Vagina (tissue), 2 donors: ENCODE measurements around the gene TGFBR3.

Source experiments
- POLR2A ChIP-seq, 2 donors: fragments of 450-650 bp; IDR thresholded peaks; one replicate each; pipeline ENCODE4 v1.6.1; 2017; ENCODE audit warnings: antibody characterized with exemption in 2 of 2, mild to moderate bottlenecking in 2 of 2, moderate library complexity in 2 of 2
- TF ChIP-seq, protein P1 (sequence below), 3 experiments: fragments of 450-650 bp in 2 of 3; fragments of 200-600 bp in 1 of 3; sonication (generic) in 1 of 3; IDR thresholded peaks; one replicate each; pipeline ENCODE4 v1.5.1; 2017 to 2019; ENCODE audit warnings: antibody characterized with exemption in 3 of 3, mild to moderate bottlenecking in 2 of 3, moderate library complexity in 2 of 3

DNA sequence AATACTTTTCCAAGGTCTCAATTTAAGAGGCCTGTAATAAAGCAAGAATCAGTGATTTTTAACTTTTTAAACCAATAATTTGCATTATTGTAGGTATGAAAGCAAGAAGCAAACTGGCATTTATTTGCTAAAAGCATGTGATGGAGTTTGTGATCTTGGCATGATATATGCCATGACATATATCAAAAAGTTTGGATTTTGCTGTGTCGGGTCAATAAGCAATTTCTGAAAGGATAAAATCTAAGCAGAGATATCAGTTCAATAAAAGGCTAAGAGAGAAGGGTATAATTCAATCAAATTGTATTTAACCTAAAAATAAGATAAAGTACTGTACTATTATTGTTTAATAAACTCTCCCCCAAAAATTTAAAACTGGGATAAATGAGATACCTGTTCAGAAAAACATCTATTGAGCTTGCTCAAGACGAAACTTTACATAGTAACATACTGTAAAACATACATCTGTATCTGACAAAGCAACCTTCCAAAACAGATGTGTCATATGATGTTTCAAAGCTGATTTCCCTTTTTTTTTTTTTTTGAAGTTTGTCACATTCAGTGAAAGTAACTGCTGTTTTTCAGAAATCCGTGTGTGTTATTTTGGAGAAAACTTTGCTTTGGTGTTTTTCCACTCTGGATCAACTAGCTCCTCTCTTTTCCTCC, 74.5 kb downstream of the TGFBR3 start:
- TF ChIP-seq, protein P1, sequence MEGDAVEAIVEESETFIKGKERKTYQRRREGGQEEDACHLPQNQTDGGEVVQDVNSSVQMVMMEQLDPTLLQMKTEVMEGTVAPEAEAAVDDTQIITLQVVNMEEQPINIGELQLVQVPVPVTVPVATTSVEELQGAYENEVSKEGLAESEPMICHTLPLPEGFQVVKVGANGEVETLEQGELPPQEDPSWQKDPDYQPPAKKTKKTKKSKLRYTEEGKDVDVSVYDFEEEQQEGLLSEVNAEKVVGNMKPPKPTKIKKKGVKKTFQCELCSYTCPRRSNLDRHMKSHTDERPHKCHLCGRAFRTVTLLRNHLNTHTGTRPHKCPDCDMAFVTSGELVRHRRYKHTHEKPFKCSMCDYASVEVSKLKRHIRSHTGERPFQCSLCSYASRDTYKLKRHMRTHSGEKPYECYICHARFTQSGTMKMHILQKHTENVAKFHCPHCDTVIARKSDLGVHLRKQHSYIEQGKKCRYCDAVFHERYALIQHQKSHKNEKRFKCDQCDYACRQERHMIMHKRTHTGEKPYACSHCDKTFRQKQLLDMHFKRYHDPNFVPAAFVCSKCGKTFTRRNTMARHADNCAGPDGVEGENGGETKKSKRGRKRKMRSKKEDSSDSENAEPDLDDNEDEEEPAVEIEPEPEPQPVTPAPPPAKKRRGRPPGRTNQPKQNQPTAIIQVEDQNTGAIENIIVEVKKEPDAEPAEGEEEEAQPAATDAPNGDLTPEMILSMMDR (IDR thresholded peaks at IDR 0.05), result no peak
- no peak for TF ChIP-seq POLR2A (IDR thresholded peaks at IDR 0.05)
